GM12864 (cell line): Measurements from ENCODE around the gene HS3ST3B1.

Experiments used
- DNase-seq: peaks from one replicate; pipeline ENCODE4 v3.0.0-alpha.2; 2011; ENCODE audit warnings: low read depth
- H3K4me3 ChIP-seq: 2 replicates; pipeline ENCODE4 v1.5.1; 2011; ENCODE audit warnings: mild to moderate bottlenecking, low read depth, low read length, control low read depth
- CTCF ChIP-seq: IDR thresholded peaks from 2 replicates; pipeline ENCODE4 v1.5.1; 2011; ENCODE audit warnings: low read depth, mild to moderate bottlenecking, moderate library complexity, low read length, control low read depth, inconsistent platforms; ENCODE audit errors: missing control alignments

The HS3ST3B1 gene

GRCh38 chr17:14300575-14301278 is at the start of gene HS3ST3B1:
Gene HS3ST3B1, plus strand, starts transcription at chr17:14301081. Its CDS starts 438 bp downstream, at chr17:14301519.
- peak; percentile 91 for DNase-seq
- peak; percentile 1 for TF ChIP-seq CTCF
- H3K4me3 ChIP-seq = peak within 1 kb of the TSS; percentile 58

- no peak for DNase-seq
- no peak overlapping the region for H3K4me3 ChIP-seq
- no peak for TF ChIP-seq CTCF
Observed at GRCh38 chr17:14261406-14261805, 39.5 kb upstream of the HS3ST3B1 start.

DNA sequence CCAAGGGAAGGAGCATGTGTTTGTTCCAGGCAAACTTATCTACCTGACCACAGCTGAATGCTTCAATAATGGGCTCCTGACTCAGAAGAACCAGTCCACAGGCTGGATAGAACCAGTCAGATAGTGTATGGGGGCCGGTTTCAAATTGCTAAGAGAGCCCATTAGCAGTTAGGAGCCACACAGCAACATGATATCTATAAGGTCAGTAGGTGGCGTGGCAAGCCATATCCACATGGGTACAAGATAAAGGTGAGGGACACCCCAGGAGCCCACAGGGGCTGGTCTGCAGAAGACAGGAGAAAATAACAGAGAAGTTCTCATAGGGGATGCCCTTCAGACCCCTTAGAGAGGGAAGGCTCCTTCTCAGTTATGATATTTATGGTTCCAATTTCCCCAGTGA is 32.6 kb upstream of the HS3ST3B1 start:
- TF ChIP-seq CTCF = peak; percentile 12
- DNase-seq = no peak

GRCh38 chr17:14269473-14269872 is 31.4 kb upstream of the HS3ST3B1 start:
- DNase-seq = no peak
- no peak overlapping the region for H3K4me3 ChIP-seq
- TF ChIP-seq CTCF = no peak

More for the DNA sequence above, 32.6 kb upstream of the HS3ST3B1 start:
- H3K4me3 ChIP-seq = no peak overlapping the region

DNA sequence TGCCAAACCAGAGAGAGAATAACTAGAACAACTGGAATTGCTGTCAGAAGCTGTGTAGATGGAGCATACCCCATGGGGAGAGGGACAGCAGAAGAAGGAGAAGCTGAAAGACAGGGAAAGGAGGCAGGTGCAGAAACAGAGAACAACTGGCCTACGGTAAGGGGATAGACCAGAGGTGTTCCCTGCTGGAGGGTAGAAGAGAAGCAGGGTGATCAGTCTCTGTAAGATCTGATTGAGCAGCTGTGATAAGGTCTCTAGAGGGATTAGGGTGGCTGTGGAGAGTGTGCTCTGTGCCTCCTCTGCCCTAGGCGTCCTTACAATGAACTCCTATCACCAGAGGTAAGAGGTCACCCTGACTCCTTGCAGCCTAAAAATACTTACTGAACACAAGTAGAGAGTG is 30.4 kb upstream of the HS3ST3B1 start:
- no peak overlapping the region for H3K4me3 ChIP-seq
- TF ChIP-seq CTCF = no peak
- DNase-seq = no peak

- no peak overlapping the region for H3K4me3 ChIP-seq
- no peak for DNase-seq
- no peak for TF ChIP-seq CTCF
Observed at GRCh38 chr17:14276535-14277250, 24.2 kb upstream of the HS3ST3B1 start.
